IPS-NIHi11 (cell line): ENCODE measurements around the gene PRSS3.
"Not testable (repeated sequence)": the region's sequence is repeated elsewhere in the genome, so short reads cannot be mapped to it uniquely, and the experiment has no call there.

Experiments used
- DNase-seq: peaks from one replicate; pipeline ENCODE4 v3.0.0; 2012; ENCODE audit warnings: mixed read lengths, low spot score

Gene PRSS3

DNA sequence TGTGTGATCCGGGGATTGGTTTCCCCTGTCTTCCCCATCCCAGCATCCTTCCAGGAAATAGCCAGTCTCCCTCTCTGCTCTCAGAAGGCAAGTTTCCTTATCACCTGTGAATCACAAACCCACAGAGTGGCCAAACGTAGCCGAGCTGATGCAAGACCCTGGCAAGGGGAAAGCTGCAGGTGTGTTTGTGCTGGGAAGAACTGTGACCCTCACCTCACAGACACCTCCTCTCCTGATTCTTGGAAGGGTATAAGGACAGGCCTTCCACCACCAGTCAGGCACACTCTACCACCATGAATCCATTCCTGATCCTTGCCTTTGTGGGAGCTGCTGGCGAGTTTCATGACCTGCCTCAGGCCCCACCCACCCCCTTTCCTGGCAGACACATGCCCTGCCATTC is at the start of gene PRSS3:
PRSS3 (plus strand) TSS at position 281 of the 400 bp plus-strand sequence; CDS start at position 294, 13 bp downstream.
- DNase-seq, result no peak

- no peak for DNase-seq
Measured at GRCh38 chr9:33748633-33749304, 46.6 kb upstream of the PRSS3 start.

DNA sequence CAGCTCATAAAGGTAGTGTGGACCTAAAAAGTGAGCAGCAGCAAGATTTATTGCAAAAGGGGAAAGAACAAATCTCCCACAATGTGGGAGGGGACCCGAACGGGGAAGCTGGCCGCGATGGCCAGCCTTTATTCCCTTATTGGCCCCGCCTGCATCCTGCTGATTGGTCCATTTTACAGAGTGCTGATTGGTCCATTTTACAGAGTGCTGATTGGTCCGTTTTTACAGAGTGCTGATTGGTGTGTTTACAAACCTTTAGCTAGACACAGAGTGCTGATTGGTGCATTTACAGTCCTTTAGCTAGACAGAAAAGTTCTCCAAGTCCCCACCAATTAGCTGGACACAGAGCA is 46.1 kb upstream of the PRSS3 start:
- DNase-seq, result not testable (repeated sequence)

DNA sequence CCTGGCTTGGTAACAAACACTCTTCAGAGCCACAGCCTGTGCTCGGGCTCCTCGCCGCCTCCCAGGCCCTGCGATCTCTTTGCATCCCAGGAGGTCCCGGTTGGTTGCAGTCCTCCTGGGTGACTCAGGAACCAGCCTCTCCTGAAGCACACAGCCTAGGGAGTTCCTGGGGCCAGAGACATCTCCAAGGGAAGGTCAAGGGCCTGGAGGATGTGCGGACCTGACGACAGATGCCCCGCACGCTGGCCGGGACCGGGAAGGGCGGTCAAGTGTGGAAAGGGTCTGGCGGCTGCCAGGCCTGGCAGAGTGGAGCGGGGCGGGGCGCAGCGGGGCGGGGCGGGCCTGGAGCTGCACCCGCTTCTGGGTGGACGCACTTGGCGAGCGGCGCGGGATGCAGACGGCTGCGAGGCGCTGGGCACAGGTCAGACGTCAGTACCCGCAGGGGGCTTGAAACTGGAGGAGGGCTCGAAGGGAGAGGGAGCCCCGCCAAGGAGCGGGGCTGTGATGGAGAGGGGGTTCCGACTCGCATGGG is 45.0 kb upstream of the PRSS3 start:
- peak; percentile 47 for DNase-seq

- no peak for DNase-seq
Measured at GRCh38 chr9:33750839-33751339, 44.5 kb upstream of the PRSS3 start.

GRCh38 chr9:33751536-33752129 is 43.7 kb upstream of the PRSS3 start:
- DNase-seq, result no peak

GRCh38 chr9:33752130-33752637 is 43.2 kb upstream of the PRSS3 start:
- no peak for DNase-seq

GRCh38 chr9:33752789-33753188 is 42.6 kb upstream of the PRSS3 start:
- not testable (repeated sequence) for DNase-seq

DNA sequence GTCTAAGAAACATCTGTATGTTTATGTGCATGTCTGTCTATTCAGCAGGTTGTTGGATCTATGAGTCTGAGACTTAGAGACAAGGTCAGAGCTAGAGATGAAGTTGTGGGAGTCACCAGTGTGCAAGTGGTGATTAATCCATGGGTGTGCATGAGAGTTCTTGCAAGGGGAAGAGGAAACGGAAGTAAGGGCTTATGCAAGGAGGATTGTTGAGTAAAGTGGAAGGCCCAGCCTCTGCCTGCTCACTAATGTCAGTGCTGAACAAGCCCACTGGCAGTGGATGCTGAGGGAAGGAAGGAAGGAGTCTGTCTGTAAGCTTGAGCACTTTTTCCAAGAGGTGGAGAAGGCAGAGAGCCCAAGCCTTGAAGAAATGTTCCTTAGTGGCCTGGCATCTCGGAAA is 35.7 kb upstream of the PRSS3 start:
- not testable (repeated sequence) for DNase-seq

DNA sequence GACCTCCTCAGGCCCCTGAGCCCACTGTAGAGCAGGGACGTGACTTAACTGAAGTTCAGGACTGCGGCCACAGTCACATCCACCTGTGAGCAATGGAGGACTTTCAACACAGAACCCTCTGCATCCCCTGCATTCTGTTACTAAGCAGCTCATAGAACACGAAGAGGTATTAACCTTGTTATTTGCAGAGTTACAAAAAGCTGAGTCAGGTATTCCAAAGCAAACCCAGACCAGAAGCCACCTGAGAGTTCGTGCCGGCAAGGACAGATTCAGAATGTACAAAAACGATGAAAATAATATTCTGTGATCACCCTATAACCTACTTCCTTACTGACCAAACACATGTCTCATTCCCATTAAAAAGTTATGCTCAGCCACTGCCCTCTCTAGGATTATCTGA is 33.0 kb upstream of the PRSS3 start:
- no peak for DNase-seq

- DNase-seq, result not testable (repeated sequence)
Measured at GRCh38 chr9:33763709-33764108, 31.7 kb upstream of the PRSS3 start.

DNA sequence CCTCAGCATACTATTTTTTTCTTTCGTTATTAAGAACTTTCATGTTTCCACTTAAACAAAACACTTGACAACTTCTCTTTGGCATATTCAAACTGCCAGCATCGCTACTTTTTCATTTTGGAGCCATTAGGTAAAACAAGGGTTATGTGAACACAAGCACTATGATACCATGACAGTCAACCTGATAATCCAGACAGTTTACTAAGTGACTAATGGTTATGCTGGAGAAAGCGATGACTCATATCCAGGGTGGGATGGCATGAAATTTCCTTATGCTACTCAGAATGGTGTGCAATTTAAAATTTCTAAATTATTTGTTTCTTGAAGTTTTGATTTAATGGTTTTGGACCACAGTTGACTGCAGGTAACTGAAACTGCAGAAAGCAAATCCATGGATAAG is 29.9 kb upstream of the PRSS3 start:
- DNase-seq, result no peak

- not testable (repeated sequence) for DNase-seq
Measured at GRCh38 chr9:33770156-33770880, 25.0 kb upstream of the PRSS3 start.

GRCh38 chr9:33773135-33773534 is 22.2 kb upstream of the PRSS3 start:
- not testable (repeated sequence) for DNase-seq

DNA sequence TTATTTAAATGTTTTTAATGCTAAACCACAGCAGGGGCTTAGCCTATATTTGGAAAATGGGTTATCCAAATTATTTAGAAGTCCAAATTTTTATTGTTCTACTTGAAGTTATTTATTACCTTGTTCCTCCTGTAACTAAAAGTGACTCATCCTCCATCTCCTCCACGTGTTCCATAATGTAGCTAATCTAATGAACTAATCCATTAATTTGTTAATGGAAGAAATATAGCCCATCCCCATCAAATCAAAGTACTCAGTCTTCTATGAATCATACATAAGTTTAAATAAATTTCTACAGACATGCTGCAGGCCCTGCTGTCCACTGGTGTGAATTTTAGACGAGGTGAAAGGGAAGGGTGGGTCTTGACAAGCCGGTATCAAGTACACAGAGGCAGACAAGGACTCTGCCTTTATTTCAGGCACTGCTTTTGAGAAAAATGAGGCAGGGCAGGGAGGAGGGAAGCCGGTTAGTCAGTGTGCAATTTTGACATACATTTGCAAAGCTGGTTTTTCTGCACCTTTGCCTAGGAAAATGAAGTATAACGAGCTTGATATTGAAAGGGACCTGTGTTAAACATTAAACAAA is 21.2 kb upstream of the PRSS3 start:
- DNase-seq, result not testable (repeated sequence)

- DNase-seq, result no peak
Measured at GRCh38 chr9:33776578-33776977, 18.8 kb upstream of the PRSS3 start.

DNA sequence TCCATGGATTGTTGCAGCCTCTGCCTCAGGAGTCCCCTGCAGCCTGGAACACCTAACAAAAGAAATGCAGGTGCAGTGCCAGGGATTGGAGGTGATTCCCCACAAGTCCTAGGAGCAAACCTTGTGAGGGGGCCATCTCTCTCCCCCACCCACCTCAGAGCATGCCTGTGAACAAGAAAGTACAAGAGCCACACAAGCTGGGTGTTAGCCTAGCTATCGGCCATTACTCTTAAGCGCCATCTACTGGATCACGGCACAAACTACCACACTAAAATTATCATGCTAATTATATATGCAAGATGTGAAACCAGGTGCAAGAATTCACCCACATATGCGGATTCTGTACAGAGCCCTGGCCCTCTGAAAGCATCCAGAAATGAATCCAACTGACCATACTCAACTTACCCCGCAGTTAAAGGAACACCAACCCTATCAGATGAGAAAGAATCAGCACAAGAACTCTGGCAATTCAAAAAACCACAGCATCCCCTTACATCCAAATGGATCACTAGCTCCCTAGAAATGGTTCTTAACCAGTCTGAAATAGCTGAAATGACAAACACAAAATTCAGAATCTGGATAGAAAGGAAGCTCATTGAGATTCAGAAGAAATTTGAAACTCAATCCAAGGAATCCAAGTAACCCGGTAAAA is 16.5 kb upstream of the PRSS3 start:
- DNase-seq, result peak; percentile 78

DNA sequence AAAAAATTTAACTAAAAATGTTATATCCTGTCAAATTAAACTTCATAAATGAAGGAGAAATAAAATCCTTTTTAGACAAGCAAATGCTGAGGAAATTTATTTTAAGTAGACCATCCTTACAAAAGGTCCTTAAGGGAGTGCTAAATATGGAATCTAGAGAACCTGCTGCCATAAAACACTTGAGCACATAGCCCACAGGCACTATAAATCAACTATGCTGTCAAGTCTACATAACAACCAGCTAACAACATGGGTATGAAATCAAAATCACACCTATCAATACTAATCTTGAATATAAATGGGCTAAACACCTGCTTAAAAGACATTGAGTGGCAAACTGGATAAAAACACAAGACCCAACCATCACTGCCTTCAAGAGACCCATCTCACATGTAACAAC is 15.1 kb upstream of the PRSS3 start:
- DNase-seq, result no peak

- no peak for DNase-seq
Measured at GRCh38 chr9:33781736-33782135, 13.6 kb upstream of the PRSS3 start.

DNA sequence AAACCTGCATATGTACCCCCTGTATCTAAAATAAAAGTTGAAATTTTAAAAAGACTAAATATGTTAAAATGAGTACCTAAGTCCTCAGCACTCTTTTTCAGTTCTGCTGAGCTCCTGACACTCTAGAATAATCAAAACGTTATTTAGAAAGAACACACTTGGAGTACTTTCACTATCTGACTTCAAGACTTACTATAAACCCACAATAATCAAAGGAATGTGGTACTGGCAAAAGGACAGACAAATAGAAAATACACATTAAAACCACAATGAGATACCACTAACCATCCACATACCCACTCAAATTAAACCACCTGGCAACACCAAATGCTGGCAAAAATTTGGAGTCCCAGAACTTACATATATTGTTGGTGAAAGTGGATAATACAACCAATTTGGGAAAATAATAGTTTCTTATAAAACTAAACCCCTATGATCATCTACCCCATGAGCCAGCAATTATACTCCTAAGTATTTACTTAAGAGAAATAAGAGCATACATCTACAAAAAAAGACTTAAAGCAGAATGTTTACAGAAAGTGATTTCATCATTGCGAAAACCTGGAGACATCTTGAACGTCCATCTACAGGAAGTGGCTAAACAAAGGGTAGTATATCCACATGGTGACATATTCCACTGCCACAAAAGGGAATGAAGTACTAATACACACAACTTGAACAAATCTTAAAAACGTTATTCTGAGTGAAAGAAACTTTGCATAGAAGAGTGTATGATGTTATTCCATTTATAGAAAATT is 12.8 kb upstream of the PRSS3 start:
- DNase-seq, result no peak

DNA sequence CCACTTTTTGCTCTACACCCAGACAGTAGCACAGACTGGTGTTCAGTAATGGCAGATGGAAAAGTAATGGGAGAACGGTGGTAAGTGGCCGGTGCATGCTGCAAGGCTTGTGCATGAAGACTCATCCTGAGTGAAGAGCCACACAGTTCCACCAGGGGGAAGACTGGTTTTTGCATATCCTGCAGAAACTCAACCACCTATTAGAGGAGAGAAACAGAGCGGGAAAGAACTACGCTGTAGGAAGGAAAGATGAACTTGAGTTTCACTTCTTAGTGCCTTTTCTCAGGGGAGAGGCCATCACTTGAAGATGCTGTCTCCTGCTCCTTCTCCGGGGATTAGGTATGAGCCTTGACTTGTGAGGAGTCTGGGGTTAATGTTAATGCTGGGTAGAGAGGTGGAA is 9.4 kb upstream of the PRSS3 start:
- peak; percentile 27 for DNase-seq
